Stimulated activated CD8-positive, alpha-beta memory T cell treated with anti-CD3 and anti-CD28 coated beads, Interleukin-7, amount 100 ng/mL, for 24 hours (primary cell): ENCODE measurements around the gene TEDC2.

ENCODE experiments used
- DNase-seq: peaks from one replicate; pipeline ENCODE4 v3.0.0-alpha.2; 2020; ENCODE audit warnings: low read depth

The TEDC2 gene

GRCh38 chr16:2513405-2514332, 53.8 kb downstream of the TEDC2 start, which contains the start of gene ATP6V0C:
Gene ATP6V0C, plus strand, starts transcription at chr16:2513952. Its CDS starts 152 bp downstream, at chr16:2514104.
- peak; percentile 81 for DNase-seq
